ENCODE results near the gene TEX44. TPM values are rescaled to one million over a fixed set of nuclear protein-coding genes. Genes with fewer than 3 reads are reported as not detected.
"Not testable (repeated sequence)": the region's sequence is repeated elsewhere in the genome, so short reads cannot be mapped to it uniquely, and the experiment has no call there.

TEX44 gene
- total RNA-seq, 1 donor from 2014 or later = not detected

GRCh38 chr2:231557571-231558217, 35.0 kb upstream of the TEX44 start:
- H3K9me3 Mint-ChIP-seq = peaks cover 11% of the 10 kb centered on the region
- H3K27me3 Mint-ChIP-seq (ENCODE audit: low read depth) = no peaks in the 10 kb centered on the region
- intact Hi-C loops (cut with micrococcal nuclease) = loop anchor here (1.0 to 5.0 kb wide), 5 partner anchors 12 to 75 kb away; partner anchors contain the start of gene NMUR1
- no peak overlapping the region for H3K4me3 Mint-ChIP-seq (ENCODE audit: low read depth)
- peak; percentile 61 for DNase-seq (ENCODE audit: low spot score)
- H3K27ac Mint-ChIP-seq = no peak overlapping the region
- peaks cover 31% of the 10 kb centered on the region for H3K4me1 Mint-ChIP-seq (ENCODE audit: low read depth)
- peaks cover 11% of the 10 kb centered on the region for H3K36me3 Mint-ChIP-seq (ENCODE audit: low read depth)

- DNase-seq (ENCODE audit: low spot score) = peak; percentile 22
- Mint-ChIP-seq H3K9me3 (no peaks in the 10 kb centered on the region), H3K36me3 (ENCODE audit: low read depth) (no peaks in the 10 kb centered on the region), H3K4me1 (ENCODE audit: low read depth) (peaks cover 2% of the 10 kb centered on the region), H3K27ac (no peak overlapping the region), H3K27me3 (ENCODE audit: low read depth) (peaks cover 4% of the 10 kb centered on the region), H3K4me3 (ENCODE audit: low read depth) (no peak overlapping the region)
- intact Hi-C loops (cut with micrococcal nuclease) = loop anchor here (1.0 kb wide), 1 partner anchor 38 kb away; no protein-coding TSS in a partner anchor
Measured at GRCh38 chr2:231563378-231563961, 29.2 kb upstream of the TEX44 start.

- Mint-ChIP-seq H3K27ac (no peak overlapping the region), H3K27me3 (ENCODE audit: low read depth) (peaks cover 4% of the 10 kb centered on the region), H3K9me3 (no peaks in the 10 kb centered on the region), H3K4me3 (ENCODE audit: low read depth) (no peak overlapping the region), H3K4me1 (ENCODE audit: low read depth) (peaks cover 5% of the 10 kb centered on the region), H3K36me3 (ENCODE audit: low read depth) (no peaks in the 10 kb centered on the region)
- intact Hi-C loops (cut with micrococcal nuclease) = no loop called here
- no peak for DNase-seq (ENCODE audit: low spot score)
Measured at GRCh38 chr2:231565887-231566594, 26.6 kb upstream of the TEX44 start.

- Mint-ChIP-seq H3K27ac (no peak overlapping the region), H3K36me3 (ENCODE audit: low read depth) (no peaks in the 10 kb centered on the region), H3K4me1 (ENCODE audit: low read depth) (peaks cover 5% of the 10 kb centered on the region), H3K4me3 (ENCODE audit: low read depth) (no peak overlapping the region), H3K9me3 (no peaks in the 10 kb centered on the region), H3K27me3 (ENCODE audit: low read depth) (peaks cover 9% of the 10 kb centered on the region)
- intact Hi-C loops (cut with micrococcal nuclease) = no loop called here
- DNase-seq (ENCODE audit: low spot score) = no peak
Measured at GRCh38 chr2:231567159-231567558, 25.5 kb upstream of the TEX44 start.

GRCh38 chr2:231568098-231568784, 24.4 kb upstream of the TEX44 start:
- intact Hi-C loops (cut with micrococcal nuclease) = no loop called here
- peaks cover 8% of the 10 kb centered on the region for H3K27me3 Mint-ChIP-seq (ENCODE audit: low read depth)
- H3K9me3 Mint-ChIP-seq = no peaks in the 10 kb centered on the region
- peaks cover 5% of the 10 kb centered on the region for H3K4me1 Mint-ChIP-seq (ENCODE audit: low read depth)
- no peak for DNase-seq (ENCODE audit: low spot score)
- no peak overlapping the region for H3K27ac Mint-ChIP-seq
- no peaks in the 10 kb centered on the region for H3K36me3 Mint-ChIP-seq (ENCODE audit: low read depth)
- no peak overlapping the region for H3K4me3 Mint-ChIP-seq (ENCODE audit: low read depth)

- H3K36me3 Mint-ChIP-seq (ENCODE audit: low read depth) = no peaks in the 10 kb centered on the region
- H3K27me3 Mint-ChIP-seq (ENCODE audit: low read depth) = peaks cover 9% of the 10 kb centered on the region
- H3K4me1 Mint-ChIP-seq (ENCODE audit: low read depth) = peaks cover 4% of the 10 kb centered on the region
- intact Hi-C loops (cut with micrococcal nuclease) = no loop called here
- H3K27ac Mint-ChIP-seq = no peak overlapping the region
- H3K9me3 Mint-ChIP-seq = no peaks in the 10 kb centered on the region
- DNase-seq (ENCODE audit: low spot score) = no peak
- H3K4me3 Mint-ChIP-seq (ENCODE audit: low read depth) = no peak overlapping the region
Measured at GRCh38 chr2:231568785-231569435, 23.8 kb upstream of the TEX44 start.

GRCh38 chr2:231570915-231571314, 21.7 kb upstream of the TEX44 start:
- intact Hi-C loops (cut with micrococcal nuclease); H3K4me3 Mint-ChIP-seq (ENCODE audit: low read depth); H3K36me3 Mint-ChIP-seq (ENCODE audit: low read depth); H3K9me3 Mint-ChIP-seq; H3K27me3 Mint-ChIP-seq (ENCODE audit: low read depth); H3K27ac Mint-ChIP-seq; H3K4me1 Mint-ChIP-seq (ENCODE audit: low read depth); DNase-seq (ENCODE audit: low spot score): not testable (repeated sequence)

GRCh38 chr2:231571661-231572191, 20.9 kb upstream of the TEX44 start:
- no peak for DNase-seq (ENCODE audit: low spot score)
- H3K4me3 Mint-ChIP-seq (ENCODE audit: low read depth) = no peak overlapping the region
- H3K27me3 Mint-ChIP-seq (ENCODE audit: low read depth) = peaks cover 8% of the 10 kb centered on the region
- no peak overlapping the region for H3K27ac Mint-ChIP-seq
- peaks cover 4% of the 10 kb centered on the region for H3K4me1 Mint-ChIP-seq (ENCODE audit: low read depth)
- H3K36me3 Mint-ChIP-seq (ENCODE audit: low read depth) = no peaks in the 10 kb centered on the region
- intact Hi-C loops (cut with micrococcal nuclease) = no loop called here
- no peaks in the 10 kb centered on the region for H3K9me3 Mint-ChIP-seq

- H3K27ac Mint-ChIP-seq = no peak overlapping the region
- no peak overlapping the region for H3K4me3 Mint-ChIP-seq (ENCODE audit: low read depth)
- peaks cover 8% of the 10 kb centered on the region for H3K27me3 Mint-ChIP-seq (ENCODE audit: low read depth)
- intact Hi-C loops (cut with micrococcal nuclease) = no loop called here
- no peaks in the 10 kb centered on the region for H3K9me3 Mint-ChIP-seq
- DNase-seq (ENCODE audit: low spot score) = no peak
- H3K36me3 Mint-ChIP-seq (ENCODE audit: low read depth) = no peaks in the 10 kb centered on the region
- H3K4me1 Mint-ChIP-seq (ENCODE audit: low read depth) = peaks cover 4% of the 10 kb centered on the region
Measured at GRCh38 chr2:231573096-231573495, 19.6 kb upstream of the TEX44 start.

GRCh38 chr2:231573698-231574421, 18.8 kb upstream of the TEX44 start:
- no peaks in the 10 kb centered on the region for H3K9me3 Mint-ChIP-seq
- no peaks in the 10 kb centered on the region for H3K4me1 Mint-ChIP-seq (ENCODE audit: low read depth)
- no peaks in the 10 kb centered on the region for H3K36me3 Mint-ChIP-seq (ENCODE audit: low read depth)
- H3K27ac Mint-ChIP-seq = no peak overlapping the region
- DNase-seq (ENCODE audit: low spot score) = no peak
- intact Hi-C loops (cut with micrococcal nuclease) = no loop called here
- H3K4me3 Mint-ChIP-seq (ENCODE audit: low read depth) = no peak overlapping the region
- H3K27me3 Mint-ChIP-seq (ENCODE audit: low read depth) = peaks cover 10% of the 10 kb centered on the region

GRCh38 chr2:231575612-231576256, 16.9 kb upstream of the TEX44 start:
- Mint-ChIP-seq H3K36me3 (ENCODE audit: low read depth) (no peaks in the 10 kb centered on the region), H3K27ac (no peak overlapping the region), H3K4me3 (ENCODE audit: low read depth) (no peak overlapping the region), H3K4me1 (ENCODE audit: low read depth) (no peaks in the 10 kb centered on the region), H3K27me3 (ENCODE audit: low read depth) (peaks cover 12% of the 10 kb centered on the region), H3K9me3 (peaks cover 5% of the 10 kb centered on the region)
- no peak for DNase-seq (ENCODE audit: low spot score)
- intact Hi-C loops (cut with micrococcal nuclease) = no loop called here

All from activated T-helper 2 cell treated with anti-CD3 and anti-CD28 coated beads, Interferon-gamma antibody, Interleukin-2, Interleukin-4, amounts not matched to agents 10 μg/mL and 5 μg/mL and 100 μg/mL, durations not matched to agents 14 hours and 24 hours and 36 hours (primary cell).